Measurements from ENCODE around the gene IL17RD. TPM values are rescaled to one million over a fixed set of nuclear protein-coding genes. Genes with fewer than 3 reads are reported as not detected.

IL17RD gene
- total and polyA plus RNA-seq, 9 of the 15 experiments (the other 6 are each of a cell fraction or from before 2014, with no cell fraction given): under 0.01 to 0.09 (median 0.04) TPM; not detected in 4

DNA sequence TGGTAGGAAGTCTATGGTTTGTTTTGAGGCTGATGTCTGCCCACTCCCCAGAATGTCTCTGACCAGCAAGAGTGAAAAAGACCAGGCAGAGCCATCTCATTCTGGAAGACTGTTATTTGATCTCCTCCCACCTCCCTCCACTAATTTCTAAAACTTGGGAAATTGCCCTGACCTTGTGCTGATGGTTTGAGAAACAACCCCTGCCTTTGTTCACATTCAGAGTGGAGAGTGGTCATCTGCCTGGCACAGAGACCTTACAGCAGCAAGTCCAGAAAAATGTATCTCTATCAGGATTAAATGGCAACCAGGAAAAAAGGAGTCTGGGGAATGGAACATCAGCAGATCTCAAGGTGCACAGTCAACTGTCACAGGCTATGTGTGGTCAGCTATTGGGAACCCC lies 79.0 kb downstream of the IL17RD start:
- Histone ChIP-seq H3K36me3 (ENCODE audit: control insufficient read depth, insufficient read depth, low read length) (no peaks in the 10 kb centered on the region), H3K4me3 (no peak overlapping the region), H2AFZ (ENCODE audit: low read depth, low read length) (no peak overlapping the region), H3K9ac (ENCODE audit: insufficient read depth in 1 of 2, low read depth in 2 of 2, low read length in 2 of 2) (no peak overlapping the region), H3K27me3 (ENCODE audit: control insufficient read depth in 2 of 2, insufficient read depth in 2 of 2, low read length in 2 of 2) (no peaks in the 10 kb centered on the region; a peak in 2 of 5 replicates), H4K20me1 (replicated peaks; ENCODE audit: control insufficient read depth, insufficient read depth, low read length) (no peaks in the 10 kb centered on the region), H3K27ac (ENCODE audit: extremely low read depth, low read depth, low read length) (no peak overlapping the region), H3K9me1 (ENCODE audit: control insufficient read depth, insufficient read depth, low read length) (no peaks in the 10 kb centered on the region), H3K4me2 (ENCODE audit: insufficient read depth, low read length) (no peak overlapping the region), H3K79me2 (ENCODE audit: control insufficient read depth, insufficient read depth, low read length) (no peaks in the 10 kb centered on the region), H3K9me3 (replicated peaks; ENCODE audit: control insufficient read depth, insufficient read depth, low read depth, low read length) (no peaks in the 10 kb centered on the region), H3K4me1 (replicated peaks in 1 of 2; ENCODE audit: control insufficient read depth in 2 of 2, insufficient read depth in 2 of 2, low read length in 2 of 2) (no peaks in the 10 kb centered on the region)
- TF ChIP-seq ZHX1 (conservative IDR thresholded peaks at IDR 0.05; ENCODE audit: low read length) (no peak), NR3C1 (CRISPR knock-in tag; IDR thresholded peaks at IDR 0.05) (no peak), ESRRA (IDR thresholded peaks at IDR 0.05; ENCODE audit: borderline replicate concordance, low read depth) (no peak), ZNF561 (CRISPR knock-in tag; conservative IDR thresholded peaks at IDR 0.05) (no peak), MYNN (IDR thresholded peaks at IDR 0.05) (no peak), MYNN (CRISPR knock-in tag; IDR thresholded peaks at IDR 0.05) (no peak)
- no peak for DNase-seq (ENCODE audit: extremely low read depth in 1 of 4, low spot score in 3 of 4)
- intact Hi-C loops (cut with micrococcal nuclease) (no loop called here), in situ Hi-C loops (cut with MboI) (no loop called here)
- ChIA-PET CTCF (ENCODE audit: low intra/inter-chr PET ratio) (no interaction called here), POLR2A (no interaction called here)
- ATAC-seq: no peak
- BruUV-seq (replicated peaks): no TSS peak
- FAIRE-seq: no peak

Measured in K562 (cell line).